C4-2B (cell line): ENCODE data around the gene TMSB4X.

Experiments used
- CTCF ChIP-seq: fragments of 450-650 bp; conservative IDR thresholded peaks from 2 replicates; pipeline ENCODE4 v1.5.1; 2017; ENCODE audit warnings: mild to moderate bottlenecking
- ZFX ChIP-seq: fragments of 450-650 bp; IDR thresholded peaks from 2 replicates; pipeline ENCODE4 v1.6.1; 2017

DNA sequence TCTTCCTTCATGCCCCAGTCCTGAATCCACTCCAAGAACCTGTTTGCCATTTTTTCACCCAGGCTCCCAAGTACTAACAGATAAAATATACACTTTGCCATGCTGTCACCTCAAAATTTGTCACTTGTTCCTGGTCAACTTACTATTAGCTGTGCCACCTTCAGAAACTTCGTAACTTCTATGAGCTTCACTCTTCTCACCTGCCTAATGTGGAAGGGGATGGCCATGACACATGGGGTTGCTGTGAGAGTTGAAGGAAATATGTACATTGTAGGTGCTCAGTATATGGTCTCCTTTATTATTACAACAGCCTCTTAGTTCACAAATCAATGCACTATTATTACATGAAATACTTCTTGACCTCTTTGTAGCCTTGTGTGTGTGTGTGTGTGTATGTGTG, 10.4 kb downstream of the TMSB4X start:
- no peak for TF ChIP-seq CTCF
- TF ChIP-seq ZFX = no peak
